ENCODE results near the gene SLC1A2. TPM values are rescaled to one million over a fixed set of nuclear protein-coding genes. Genes with fewer than 3 reads are reported as not detected.

SLC1A2 gene
- total RNA-seq, result 0.58 TPM

DNA sequence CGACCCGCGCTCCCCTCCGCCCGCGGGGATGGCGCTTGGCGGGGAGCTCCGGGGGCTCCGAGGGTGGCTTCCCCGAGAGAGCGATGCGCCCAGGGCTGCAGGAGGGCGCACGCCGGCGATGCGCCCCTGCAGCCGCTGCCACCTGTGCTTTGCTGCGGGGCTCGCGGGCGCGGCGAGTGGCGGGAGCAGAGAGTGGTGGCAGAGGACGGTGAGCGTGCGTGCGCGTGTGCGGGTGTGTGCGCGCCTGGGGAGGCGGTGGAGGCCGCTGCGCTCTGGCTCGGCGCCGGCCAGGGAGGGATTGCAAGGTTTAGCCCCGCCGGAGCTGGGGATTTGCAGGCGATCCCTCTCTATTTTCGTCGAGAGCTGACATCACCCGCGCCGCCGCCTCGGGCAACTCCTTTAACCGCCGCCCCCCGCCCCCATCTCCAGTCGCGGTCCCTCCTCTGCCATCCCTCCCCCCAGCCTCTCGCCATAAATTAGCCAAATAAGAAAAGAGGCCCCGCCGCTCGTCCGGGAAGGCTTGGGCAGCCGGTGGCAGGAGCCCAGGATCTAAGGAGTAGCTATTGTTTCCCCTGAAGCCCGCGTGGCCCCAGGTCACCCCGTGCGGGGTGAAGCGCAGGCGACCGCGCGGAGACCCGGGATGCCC lies at the start of gene SLC1A2:
Gene SLC1A2 (minus strand): TSS at position 375 of the 646 bp plus-strand sequence. CDS start 592 bp downstream, outside the sequence.
- no peak for DNase-seq (ENCODE audit: low spot score)

DNA sequence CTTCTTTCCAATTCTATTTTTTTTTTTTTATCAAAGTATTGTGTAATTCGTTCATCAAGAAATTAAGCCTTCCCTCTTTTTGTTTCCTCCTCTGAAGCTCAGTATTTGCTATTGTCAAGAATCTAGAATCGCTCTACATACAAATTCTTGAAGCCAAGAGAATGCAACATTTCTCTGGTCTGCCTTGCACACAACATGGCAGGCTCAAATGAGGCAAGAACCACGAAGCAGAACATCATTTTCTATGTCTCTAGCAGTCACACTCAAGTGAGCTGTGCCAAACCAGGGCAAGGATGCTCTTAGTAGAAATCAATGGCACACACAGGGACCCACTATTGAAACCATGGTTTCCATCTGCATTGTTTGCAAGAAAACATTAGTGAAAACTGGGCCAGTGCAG lies 46.7 kb upstream of the SLC1A2 start:
- no peak for DNase-seq (ENCODE audit: low spot score)

DNA sequence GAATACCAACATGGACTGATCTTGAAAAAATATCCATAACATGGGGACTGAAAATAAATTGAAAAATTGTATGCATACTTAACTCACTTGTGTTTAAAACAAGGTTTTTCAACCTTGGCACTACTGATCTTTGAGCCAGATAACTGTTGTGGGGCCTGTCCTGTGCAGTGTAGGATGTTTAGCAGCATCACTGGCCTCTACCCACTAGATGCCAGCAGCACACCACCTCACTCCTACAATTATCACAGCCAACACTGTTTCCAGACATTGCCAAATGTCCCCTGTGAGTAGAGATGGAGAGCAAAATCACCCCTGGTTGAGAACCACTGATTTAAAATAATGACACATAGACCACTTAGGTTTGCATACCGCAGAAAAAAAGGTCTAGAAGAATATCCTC lies 45.0 kb upstream of the SLC1A2 start:
- DNase-seq (ENCODE audit: low spot score), result no peak

DNA sequence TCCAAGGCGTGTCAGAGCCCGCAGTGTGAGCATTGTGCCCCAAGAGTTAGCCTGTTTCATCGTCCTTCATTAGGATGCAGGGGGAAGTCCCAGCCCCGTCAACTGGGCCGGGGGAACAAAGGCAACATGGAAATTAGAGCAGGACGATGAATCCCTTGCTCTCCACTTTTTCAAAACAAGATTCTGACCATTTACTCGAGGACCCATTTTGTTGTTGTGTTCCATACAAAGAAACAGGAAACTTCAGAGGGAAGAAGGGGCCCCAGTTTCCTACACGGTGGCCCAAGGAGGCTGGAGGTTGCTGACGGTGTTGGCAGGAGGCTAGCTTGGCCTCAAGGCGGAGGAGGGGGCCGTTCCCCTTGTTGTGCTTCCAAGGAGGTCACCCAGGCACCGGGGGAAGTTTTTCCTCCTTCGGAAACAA lies 44.0 kb upstream of the SLC1A2 start:
- DNase-seq (ENCODE audit: low spot score), result no peak

DNA sequence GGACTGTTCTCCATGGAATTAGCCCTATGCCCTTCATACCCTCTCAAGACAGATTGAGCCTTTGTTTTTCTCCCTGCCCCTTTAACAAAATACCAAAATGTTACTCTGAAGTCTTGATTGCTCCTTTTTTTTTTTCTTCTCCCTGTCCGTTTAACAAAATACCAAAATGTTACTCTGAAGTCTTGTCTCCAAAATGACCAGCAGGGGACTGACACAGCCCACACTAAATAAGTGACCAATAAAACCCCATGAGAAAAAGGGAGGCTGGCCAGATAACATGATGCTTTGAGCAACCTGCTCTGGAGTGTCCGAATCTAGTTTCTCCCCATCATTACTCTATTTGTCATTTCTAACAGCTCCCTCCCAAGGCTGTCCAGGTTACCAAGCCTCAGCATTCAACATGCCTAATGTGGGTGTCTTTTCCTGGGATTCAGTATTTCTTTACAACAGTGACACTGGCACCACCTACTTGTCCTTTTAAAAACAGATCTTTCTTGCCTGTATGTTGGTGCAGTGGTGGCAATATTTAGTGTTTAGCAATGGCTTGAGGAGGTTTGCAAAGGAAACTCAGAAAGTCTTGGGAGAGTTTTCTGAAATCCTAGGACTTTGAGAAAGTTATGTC lies 42.7 kb upstream of the SLC1A2 start:
- DNase-seq (ENCODE audit: low spot score), result no peak

DNA sequence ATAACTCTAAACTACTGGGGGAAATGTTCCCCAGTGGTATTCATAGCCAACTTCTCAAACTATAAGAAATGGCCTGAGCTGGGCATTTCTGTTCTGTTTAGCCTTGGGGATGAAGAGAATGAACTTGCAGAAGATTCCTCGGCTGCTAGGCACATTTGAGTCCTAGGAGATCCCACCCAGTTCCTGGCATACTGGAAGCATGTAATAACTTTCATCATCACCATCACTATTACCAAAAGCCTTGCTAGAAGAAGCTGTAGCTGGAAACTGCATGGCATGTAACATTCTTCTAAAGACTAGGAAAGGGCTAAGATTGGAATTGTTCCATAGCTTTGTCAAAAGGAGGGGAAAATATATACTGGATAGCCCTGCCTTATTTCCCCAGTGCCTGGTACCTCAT lies 40.1 kb upstream of the SLC1A2 start:
- DNase-seq (ENCODE audit: low spot score), result no peak

DNA sequence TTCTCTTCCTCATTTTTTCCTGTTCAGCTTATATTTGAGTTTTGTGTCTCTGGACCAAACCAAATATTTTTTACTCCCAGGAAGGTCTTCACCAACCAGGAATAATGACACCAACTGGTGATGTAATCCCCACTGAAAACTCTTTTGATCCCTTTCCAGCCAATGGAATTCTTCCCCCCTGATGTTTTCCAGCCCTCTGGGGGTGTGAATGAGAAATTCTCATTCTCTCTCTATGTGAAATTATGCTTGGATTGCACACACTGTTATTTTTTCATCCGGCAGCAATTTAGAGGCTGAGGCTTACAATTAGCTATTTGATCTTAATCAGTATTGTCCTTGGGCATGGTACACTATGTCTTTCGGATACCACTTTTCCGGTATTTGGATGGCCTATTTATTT lies 39.5 kb upstream of the SLC1A2 start:
- DNase-seq (ENCODE audit: low spot score), result no peak

DNA sequence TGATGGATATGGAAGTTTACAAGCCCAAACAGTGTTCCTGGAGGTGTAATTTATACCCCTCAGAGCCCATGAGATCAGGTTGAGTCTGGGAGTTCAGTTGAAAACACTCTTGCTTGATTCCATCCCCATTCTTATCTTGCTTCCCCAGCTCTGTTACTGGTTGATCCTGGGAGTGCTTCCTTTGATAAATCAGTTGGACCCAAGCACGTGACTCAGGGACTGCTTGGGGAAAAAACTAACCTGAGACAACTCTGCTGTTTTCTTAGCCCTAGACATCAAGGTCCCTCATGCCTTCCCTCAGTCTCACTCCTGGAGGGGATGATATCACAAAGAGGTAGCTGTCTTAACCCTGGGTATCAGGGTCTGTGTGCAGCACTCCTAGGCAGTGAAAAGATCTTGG lies 35.0 kb upstream of the SLC1A2 start:
- DNase-seq (ENCODE audit: low spot score), result no peak

DNA sequence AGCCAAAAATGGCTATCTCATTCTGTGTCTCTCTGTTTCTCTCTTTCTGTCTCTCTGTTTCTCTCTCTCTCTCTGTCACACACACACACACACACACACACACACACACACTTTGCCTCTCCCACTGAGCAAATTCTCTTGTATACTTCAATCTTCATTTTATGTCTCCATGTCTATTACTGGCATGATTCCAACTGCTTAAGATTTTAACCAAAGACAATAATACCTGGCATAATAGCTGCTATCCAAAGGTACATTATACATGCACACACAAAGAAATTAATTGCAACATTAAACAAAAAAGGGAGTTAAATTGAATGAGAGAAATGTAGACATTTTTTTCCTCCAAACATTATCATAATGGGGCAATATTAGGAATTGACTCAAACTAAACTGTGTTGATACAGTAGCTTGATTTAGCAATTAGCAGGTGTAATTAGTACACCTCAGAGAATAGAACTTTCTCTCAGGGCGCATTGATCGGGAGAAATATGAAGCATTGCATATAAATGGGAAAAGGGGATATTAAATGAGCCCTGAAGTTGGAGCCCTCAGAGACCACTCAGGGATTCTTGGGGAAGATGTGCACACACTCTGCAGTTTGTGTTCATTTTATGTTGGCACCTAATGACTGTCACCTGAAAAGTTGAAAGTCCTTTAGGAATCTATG lies 17.4 kb upstream of the SLC1A2 start:
- DNase-seq (ENCODE audit: low spot score), result no peak

DNA sequence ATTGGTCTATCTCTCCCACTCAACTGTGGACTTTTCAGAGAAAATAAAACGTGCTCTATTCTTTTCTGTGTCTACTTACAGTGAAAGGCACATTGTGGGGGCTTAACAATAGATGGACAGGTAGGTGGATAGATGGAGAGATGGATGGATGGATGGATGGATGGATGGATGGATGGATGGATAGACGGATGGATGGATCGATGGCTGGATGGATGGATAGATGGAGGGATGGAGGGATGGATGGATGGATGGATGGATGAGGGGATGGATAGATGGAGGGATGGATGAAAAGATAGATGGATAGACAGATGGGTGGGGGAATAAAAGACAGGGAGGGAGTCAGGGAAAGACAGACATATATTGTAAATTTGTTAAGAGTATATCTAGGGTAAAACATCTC lies 14.2 kb upstream of the SLC1A2 start:
- DNase-seq (ENCODE audit: low spot score), result no peak

DNA sequence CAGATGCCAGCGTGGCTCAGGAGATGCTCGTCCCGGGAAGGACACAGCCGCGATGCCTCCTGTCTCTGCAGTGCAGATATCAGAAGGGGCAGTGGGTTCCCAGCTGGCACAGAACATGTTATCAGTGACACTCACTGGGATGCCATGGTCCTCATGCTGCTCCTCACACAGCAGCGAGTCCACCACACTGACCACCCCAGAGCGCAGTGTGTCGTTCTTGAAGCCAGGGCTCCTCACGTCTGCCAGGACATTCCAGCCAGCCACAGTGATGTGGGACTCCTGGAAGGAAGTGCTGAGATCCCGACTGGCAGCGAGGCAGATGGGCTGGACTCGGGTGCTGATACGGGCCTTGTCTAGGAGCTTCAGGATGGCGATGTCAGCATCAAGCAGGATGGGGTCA lies 13.1 kb upstream of the SLC1A2 start:
- DNase-seq (ENCODE audit: low spot score), result no peak

DNA sequence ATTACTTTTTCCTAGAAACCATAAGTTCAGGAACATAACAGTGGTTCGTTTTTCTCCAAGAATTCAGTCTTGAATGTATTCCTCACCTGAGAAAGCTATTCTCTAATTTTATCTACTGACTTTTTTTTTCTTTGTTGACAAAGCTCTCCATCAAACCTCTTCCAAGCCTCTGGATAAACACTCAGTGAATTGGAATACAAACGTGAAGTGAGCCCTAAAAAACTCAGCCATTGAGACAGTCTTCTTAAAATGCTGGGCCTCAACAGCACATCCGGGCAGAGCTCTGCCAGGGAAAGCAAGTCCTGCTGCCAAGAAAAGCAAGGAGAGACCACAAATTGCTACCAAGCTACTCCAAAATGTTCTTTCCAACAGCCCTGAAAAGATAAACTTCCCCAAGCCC lies 7.7 kb upstream of the SLC1A2 start:
- DNase-seq (ENCODE audit: low spot score), result no peak

DNA sequence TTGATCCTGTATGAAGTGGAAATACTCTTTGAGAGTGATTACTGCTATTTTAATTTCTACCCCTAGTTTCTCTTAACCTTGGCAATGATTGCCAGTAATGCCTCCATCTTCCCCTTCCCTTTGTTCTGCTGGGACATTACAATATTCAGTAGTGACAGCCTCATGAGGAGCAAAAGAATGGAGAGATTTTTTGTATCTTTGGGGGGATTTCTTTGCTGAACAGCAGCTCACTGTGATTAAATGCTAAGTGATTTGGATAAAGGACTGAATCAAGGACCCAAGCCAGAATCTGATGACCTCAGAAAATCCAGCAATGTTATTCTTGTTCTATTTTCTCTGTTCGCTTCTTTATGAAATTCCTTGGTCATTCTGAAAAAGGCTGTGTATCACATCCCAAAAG lies 7.0 kb upstream of the SLC1A2 start:
- DNase-seq (ENCODE audit: low spot score), result no peak

DNA sequence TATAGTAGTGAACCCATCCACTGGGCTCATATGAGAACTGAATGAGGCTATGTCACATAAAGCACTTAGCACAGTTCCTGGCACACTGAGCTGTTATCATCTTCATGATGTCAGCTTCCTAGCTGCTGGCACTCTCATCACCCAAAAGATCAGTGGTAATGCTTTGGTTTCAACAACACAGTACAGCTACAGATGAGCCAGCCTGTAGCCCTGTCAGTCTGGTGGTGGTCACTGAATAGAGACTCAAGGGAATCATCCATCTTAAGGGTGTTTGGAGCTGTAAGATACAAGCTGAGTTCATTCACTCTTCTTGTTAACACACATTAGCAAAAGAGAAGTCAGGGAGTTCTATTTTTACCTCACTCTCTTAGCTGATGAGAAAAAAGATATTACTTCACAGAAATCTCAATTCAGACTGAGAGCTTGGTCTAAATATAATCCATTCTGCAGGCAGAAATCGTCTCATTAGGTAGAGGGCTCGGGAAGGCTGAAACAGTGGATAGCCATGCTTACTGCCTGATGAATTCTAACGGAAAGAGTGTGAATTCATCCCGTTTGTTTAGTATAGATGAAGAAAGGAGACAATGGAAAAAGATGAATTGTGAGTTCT lies 6.3 kb upstream of the SLC1A2 start:
- no peak for DNase-seq (ENCODE audit: low spot score)

DNA sequence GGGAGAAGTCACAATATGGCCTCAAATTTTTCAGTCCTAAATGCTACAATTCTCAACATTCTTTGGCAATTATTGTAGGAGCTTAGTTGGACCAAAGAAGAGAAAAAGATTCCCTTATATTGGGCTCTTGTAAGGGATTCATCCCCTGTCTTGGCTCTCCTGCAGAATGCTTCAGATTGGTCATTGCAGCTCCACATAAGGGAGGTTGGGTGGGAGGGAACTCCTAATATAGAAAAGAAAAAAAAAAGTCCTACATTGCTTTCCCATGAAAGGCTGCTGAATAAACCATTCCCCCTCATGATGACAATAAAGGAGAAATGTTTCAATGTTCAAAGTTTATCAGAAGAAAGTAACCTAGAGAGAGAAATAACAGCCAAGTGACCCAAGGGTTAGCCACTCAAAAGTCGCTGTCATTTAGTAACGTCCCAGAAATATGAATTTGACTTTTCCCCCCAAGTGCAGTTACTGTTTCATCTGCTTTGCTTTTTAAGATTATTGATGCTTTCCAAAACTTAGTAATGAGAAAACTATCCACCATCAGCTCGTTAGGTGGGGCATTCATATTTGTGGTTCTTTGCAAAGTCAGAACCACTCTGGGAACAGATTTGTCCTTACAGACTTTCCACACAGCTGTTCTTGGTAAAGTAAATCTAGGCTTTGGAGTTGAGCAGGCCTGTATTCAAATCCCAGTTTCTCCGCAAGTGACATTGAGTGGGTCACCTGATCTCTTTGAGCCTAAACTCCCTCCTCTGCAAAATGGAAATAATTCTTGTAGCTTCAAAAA lies 5.0 kb upstream of the SLC1A2 start:
- no peak for DNase-seq (ENCODE audit: low spot score)

DNA sequence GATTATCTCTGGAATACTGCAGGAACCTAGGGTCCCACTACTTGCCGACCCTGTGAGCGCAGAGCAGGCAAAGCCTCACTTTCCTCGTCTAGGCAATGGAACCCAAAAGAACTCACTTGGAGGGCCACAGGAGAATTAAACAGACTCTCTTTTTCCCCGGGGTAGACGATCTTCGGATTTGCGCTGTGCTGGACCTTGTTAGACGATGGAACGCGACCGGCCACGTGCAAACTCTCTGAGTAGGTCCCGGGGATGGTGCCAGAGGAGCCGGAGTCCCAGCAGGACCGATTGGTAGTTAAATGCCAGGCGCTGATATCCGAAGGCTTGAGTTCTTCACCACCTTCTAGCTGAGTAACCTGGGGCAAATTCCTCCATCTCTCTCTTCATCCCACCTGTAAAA lies 1.0 kb upstream of the SLC1A2 start:
- DNase-seq (ENCODE audit: low spot score), result no peak

DNA sequence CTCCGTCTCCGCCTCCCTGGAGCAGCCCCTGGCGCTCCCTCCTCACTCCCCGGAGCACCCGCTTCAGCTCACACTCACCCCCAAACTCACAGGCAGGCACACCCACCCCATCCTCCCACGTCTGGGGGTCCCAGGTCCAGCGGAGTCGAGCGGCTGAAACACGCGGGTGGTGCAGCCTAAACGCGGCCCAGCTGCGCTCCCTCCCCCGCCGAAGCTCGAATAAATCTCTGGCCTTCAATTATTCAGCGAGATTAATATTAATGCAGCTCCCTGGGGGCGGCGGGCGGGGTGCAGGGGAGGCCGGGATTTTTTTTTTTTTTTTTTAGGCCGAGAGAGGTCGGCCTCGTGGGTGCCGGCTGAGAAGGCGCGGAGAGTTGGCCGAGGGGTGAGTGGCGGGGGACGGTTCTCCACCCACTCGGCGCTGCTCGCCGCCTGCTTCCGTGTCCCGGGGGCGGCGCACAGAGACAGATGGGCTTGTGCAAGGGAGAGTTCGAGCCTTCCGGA lies 524 bp upstream of the SLC1A2 start:
- no peak for DNase-seq (ENCODE audit: low spot score)

DNA sequence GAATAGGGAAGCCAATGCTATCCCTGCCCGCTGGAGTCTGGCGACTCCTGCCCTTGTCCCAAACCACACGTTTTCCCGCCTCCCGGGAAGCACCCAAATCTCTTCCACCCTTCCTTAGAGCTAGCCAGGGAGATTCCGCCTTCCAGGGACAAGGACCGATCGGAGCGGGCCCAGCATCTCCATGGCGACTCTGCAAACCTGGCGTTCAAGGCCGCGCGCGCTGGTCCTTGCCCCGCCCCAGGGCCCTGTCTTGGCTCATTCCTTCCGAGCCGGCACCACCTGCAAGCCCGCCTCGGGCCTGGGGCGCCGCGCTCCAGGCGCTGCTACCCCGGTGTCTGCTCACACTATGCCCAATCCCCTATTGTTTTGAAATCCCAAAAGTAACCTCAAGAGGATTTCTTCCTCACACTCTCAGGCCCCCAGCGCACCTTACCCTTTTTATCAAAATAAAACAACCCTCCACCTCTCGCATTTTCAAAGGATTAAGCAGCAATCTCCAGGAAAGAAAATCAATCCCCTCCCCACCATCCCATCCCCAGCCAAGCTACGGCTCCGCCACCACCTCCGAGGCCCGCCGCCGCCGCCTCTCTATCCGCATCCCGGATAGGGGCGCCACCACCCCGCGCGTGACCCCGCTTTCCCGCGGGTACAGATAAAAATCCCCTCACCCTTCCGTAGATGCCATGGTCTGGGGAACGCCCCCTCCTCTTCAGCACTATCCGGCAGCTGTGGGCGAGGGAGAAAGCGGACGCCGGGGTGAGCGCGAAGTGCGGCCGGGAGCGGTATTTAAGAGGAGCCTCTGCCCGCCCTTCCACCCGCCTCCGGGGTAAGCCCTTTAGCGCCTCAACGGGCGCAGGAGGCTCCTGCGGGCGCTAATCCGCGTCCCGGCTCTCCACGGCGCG lies 825 bp downstream of the SLC1A2 start:
- no peak for DNase-seq (ENCODE audit: low spot score)

DNA sequence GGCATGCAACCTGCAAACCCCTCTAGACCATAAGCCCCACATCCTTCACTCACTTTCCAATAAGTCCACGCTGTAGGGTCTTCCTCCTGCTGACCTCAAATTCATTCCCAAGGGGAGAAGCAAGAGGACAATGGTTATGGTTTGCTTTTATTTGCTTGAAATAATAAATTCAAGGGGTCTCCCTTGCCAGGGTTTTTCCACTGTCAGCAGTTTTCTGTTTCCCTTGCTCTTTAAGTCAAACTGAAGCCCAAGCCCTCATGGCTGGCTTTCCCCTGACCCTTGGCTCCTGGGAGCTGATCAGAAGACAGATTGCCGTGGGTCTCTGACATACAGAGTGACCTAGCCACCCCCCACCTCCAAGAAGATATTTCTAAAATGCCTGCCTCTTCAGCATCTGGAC lies 3.9 kb downstream of the SLC1A2 start:
- DNase-seq (ENCODE audit: low spot score), result no peak

DNA sequence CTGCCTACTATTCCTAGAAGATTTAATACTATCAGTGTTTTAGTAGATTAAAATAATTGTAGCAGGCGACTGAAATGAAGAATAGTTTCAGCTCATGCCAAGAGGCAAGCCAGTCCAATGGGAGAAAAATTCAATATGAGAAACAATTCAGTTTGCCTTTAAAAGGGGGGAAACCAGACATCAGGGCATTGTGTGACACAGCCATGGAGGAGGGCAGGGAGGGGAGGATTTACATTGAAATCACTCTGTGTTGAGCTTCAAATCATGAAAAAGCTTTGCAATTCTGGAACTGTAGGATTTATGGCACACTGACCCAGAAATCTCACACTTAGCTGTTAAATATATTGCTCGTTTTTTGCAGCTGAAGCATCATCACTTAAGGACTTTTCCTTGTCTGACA lies 4.6 kb downstream of the SLC1A2 start:
- DNase-seq (ENCODE audit: low spot score), result no peak

DNA sequence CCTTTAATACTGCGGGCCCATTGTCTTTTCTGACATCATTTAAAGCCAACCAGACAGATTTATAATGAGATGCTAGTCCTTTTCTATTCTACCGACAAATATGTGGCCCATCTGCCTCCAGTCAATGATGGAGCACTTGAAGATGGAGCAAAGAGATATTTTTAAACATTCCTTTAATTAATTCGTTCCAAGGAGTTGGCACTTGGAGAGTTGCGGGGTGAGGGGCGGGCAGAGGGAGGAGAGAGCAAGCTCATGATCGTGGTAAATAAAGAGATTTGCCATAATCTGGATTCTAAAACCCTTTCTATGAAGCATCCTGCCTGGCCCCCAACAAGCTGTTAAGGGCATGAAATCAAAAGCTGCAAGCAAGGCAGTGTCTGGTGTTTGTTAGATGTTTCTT lies 5.0 kb downstream of the SLC1A2 start:
- DNase-seq (ENCODE audit: low spot score), result no peak
